SK-N-MC (cell line): ENCODE results near the gene UPP1.

Experiments used
- EZH2 ChIP-seq: fragments of 200-600 bp; sonication (generic); IDR thresholded peaks from one replicate; pipeline ENCODE4 v1.6.1; 2017; ENCODE audit warnings: antibody characterized with exemption
- POLR2AphosphoS5 ChIP-seq: IDR thresholded peaks from 2 replicates; pipeline ENCODE4 v1.6.1; 2012; ENCODE audit warnings: mild to moderate bottlenecking, low read depth, low read length, borderline replicate concordance

DNA sequence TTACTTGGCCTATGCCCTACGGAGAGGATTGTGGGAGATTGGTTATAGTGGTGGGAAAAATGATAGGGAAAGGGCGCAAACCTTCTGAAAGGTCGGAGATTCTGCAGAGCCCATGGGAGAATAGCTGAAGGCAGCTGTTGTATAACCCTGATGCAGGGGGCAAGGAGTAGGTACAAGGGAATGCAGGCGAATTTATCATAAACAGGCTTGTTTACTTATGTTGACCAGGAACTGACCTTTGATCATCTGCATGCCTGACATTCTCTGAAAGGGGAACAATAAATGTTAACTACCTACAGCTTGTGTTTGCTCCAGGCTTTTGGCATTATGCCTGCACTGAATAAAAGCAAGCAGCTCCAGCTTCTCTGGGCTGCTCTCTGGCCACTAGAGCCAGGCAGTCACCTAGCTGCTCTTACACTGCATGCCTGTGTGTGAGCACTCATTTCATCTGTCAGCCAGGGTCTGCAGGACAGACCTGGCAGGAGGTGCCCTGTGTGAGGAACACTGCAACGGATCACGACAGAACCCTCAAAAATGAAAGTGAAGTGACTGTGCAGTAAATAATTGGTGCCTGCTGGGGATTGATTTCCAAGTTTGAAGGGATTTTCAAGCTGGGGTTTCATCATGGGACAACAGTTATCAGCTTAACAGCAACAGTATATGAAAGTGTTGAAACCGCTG lies 51.1 kb downstream of the UPP1 start:
- TF ChIP-seq POLR2AphosphoS5 (no peak), EZH2 (no peak)
